DMS79 treated with DMSO at 0.1 percent for 48 hours (cell line): ENCODE measurements around the gene PSMD1.
A peak's percentile ranks its signal among the peaks of the same experiment; 100 is the strongest.
"Not testable (repeated sequence)": the region's sequence is repeated elsewhere in the genome, so short reads cannot be mapped to it uniquely, and the experiment has no call there.

Experiments
- DNase-seq: peaks from one replicate; lab custom pipeline; 2025; lab: John Stamatoyannopoulos, UW

PSMD1 gene

DNA sequence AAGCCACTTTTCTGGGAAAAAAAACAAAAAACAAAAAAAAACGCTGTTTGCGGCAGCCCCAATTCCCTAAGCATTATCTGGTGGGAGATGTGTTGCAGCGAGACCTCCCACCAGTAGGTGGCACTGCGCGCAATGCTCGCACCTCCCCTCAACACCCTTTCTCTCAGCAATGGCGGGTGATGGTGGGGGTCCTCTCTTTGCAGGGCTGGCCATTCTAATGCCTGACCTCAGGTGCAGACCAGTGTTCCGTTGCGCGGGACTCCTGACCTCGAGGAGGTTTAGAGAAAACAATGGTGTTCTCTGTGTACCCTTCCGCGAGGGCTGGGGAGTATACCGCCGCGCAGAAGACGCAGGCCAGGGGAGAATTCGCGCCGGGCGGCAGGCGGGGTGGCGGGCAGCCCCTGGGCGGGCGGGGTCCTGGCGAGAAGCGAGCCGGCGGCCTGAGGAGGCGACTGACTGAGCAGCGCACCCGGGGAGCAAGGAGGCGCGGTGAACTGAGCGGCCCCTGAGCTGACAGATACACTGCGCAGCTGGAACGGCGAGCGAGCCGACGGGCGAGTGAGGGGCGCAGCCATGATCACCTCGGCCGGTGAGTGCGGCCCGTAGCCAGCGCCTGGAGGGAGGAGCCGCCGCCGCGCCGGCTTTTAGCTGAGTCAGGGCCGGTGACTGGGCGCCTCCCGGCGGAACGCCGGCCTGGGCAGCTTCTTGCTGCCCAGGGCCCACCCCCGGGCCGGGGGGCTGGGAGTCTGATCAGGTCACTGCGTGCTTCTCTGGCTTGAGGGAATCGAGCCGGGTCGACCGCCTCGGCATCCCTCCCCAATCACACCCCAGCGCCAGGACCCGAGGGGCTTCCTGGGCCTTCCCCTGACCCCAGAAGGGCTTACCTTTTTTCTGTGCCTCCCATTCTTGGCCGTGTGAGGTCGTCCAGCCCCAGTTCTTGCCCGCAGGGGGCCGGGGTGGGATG lies at the start of gene PSMD1:
Gene PSMD1, plus strand, starts transcription at position 415 of the 964 bp plus-strand sequence. Its CDS starts 159 bp downstream, at position 574.
- peak; percentile 87 for DNase-seq

- DNase-seq = no peak
Measured at GRCh38 chr2:231007286-231008098, 49.2 kb upstream of the PSMD1 start.

- DNase-seq = no peak
Measured at GRCh38 chr2:231008131-231008530, 48.5 kb upstream of the PSMD1 start.

DNA sequence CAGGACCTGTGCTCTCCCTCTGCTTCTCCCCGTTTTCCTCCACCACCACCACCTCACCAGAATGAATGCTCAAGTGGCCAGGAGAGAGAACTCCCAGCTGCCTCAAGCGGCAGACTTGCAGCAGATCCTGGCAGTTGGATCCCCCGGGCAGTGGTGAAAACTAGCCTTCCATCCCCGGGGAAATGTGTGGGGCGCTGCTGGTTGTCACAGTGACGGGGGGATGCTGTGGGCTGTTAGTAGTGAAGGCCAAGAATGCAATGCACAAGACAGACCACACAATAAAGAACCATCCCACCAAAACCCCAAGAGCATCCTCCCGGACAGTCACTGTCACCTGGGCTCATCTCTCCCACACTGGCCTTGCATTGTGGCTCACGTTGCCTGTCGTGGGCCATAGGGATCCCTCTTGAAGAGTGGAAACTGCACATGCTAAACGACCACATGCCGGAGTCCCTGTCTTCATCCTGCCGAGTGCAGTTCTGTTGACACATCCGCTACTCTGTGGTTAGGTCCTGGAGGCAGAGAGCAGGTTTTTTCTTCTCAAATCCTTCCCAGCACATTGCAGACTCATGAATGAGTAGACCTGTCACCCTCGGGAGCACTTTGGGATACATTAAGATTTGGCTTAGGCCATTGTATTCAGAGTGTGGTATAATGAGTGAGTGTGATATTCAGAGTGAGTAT lies 47.3 kb upstream of the PSMD1 start:
- DNase-seq = peak; percentile 44

DNA sequence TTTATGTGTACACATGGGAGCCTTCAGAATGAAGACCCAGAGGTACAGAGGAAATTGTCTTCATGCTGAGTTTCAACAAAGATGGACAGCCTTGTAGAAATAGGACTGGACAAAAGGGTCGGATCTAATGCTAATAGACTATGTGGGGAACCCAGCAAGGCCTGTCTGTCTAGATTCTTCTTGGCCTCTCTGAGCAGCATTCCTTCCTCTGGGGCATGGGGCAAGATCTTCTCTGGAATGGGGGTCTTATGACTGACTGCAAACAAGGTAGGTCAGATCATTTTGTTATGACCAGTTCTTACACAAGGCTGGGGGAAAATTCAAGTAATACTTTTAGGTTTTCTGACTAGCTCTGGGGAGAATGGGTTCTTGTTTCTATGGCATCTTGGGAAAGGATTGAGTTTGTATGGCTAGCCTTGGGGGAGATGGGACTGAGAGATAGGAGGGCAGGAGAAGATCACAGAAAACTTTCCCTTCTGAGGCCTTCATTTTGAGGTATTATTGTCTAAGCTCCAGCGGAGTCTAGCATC lies 46.4 kb upstream of the PSMD1 start:
- DNase-seq = no peak

DNA sequence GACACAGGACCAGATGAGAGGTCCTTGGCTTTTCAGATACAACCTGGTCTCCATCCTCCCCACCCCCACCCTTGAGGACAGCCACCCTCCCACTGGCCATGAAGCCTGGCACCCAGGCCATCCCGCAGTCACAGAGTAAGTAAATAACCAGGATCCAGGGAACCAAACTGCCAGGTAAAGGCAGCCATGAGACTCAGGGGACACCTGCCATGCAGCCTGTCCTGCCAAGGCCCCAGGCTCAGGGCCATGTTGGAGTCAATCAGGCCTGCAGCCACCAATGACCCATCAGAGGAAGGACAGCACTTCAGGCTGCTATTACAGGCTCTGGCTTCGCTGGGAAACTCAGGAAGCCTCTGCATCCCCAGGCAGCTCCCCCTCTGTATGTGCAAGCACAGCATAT lies 45.1 kb upstream of the PSMD1 start:
- no peak for DNase-seq

- peak; percentile 22 for DNase-seq
Measured at GRCh38 chr2:231012463-231012862, 44.2 kb upstream of the PSMD1 start.

- no peak for DNase-seq
Measured at GRCh38 chr2:231013820-231014219, 42.8 kb upstream of the PSMD1 start.

DNA sequence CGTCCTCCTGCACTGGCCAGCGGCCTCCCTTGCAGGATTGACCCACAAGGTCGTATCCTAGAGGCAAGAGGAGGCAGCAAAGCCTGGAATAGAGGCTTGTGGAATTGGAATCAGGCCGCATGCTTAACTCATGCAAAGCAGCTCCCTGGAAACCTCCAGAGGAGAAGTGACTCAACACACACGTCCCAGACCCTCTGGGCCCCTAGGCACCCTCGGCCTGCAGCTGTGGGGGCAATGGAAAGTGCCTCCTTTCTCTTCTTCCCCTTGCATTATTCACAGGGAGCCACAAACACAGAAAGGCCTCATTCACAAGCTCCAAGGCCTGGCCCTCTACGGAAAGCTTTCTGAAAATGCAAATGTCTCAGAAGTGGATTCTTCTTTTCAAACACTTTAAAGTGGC lies 41.2 kb upstream of the PSMD1 start:
- DNase-seq = no peak

DNA sequence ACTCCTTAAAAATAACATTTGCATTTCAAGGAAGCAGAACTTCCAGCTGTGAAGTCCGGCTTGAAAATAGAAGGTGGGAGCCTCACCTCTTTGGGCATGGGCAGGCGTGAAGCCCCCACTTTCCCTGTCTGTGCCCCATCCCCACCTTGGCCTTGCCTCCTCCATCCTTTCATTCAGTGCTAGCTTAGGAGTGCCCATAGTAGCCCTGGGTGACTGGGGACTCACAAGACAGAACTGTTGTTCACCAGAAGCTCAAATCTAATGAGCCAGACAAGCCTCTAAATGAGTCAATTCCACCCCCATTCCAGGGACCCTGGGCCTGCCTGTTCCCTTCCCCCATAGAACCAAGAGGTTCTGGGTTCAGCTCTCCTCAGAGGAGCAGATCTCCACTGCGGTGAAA lies 40.7 kb upstream of the PSMD1 start:
- no peak for DNase-seq

GRCh38 chr2:231016566-231017230 lies 40.0 kb upstream of the PSMD1 start:
- DNase-seq = no peak

- no peak for DNase-seq
Measured at GRCh38 chr2:231017231-231017598, 39.5 kb upstream of the PSMD1 start.

DNA sequence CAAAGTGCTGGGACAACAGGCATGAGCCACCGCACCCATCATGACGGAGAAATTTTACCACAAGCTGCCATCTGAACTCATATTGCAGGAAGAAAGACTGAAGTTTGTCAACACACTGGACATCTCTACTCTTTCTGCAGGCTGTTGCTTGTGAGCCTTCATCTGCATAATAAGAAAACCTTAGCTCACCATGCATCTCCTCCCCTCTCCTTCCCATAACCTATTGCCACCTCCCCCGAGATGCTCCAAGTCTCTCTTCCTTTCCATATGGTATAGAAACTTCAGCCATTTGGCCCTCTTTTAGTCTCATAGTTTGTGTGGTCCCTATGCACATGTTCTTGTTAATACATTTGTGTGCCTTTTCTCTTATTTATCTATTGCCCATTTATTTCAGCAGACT lies 38.5 kb upstream of the PSMD1 start:
- no peak for DNase-seq

GRCh38 chr2:231025059-231025458 lies 31.6 kb upstream of the PSMD1 start:
- DNase-seq = not testable (repeated sequence)

DNA sequence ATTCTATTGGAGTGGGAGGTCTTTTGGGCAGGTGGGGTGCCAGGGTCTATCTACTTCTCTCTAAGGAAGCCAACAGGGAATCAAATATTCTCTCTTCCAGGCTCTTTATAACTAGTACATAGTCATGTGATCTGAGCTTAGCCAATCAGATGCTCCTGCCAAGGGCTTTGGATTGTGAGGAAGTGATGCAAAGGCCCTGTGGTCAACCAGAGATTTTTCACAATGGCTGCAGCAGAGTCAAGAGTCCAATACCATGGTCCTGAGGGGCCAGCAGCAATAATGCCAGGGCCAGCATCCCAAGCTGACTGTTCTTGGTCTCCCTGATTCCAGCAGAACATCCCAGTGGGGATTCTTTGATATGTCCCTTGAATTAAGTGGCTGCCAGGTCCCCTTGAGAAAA lies 27.8 kb upstream of the PSMD1 start:
- no peak for DNase-seq

GRCh38 chr2:231029563-231029962 lies 27.1 kb upstream of the PSMD1 start:
- no peak for DNase-seq

GRCh38 chr2:231030725-231031124 lies 25.9 kb upstream of the PSMD1 start:
- no peak for DNase-seq

DNA sequence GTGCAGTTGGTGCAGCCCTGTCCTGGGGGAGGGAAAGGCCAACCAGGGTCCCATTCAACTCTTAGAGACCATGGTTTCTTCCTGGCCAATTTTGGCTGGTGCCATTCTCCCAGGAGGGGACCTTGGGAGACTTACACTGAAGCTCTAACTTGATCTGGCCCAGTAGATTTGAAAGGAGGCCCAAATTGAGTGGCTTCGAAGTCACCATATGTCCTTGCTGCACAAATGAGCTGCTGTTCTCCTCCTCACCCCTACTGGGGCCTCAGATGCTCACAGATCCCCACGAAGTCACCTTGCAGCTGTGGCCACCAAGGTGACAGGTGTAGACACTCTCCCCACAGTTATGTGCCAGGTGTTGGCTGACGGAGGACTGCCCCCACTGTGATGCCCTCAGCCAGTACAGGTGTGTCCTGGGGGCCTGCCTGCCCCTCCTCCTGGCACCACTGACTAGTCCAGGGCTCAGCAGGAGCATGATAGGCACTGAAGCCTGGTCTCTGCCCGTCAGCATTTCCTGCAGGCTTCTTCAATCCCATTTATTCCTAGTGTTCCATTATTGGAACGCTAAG lies 24.0 kb upstream of the PSMD1 start:
- DNase-seq = no peak

DNA sequence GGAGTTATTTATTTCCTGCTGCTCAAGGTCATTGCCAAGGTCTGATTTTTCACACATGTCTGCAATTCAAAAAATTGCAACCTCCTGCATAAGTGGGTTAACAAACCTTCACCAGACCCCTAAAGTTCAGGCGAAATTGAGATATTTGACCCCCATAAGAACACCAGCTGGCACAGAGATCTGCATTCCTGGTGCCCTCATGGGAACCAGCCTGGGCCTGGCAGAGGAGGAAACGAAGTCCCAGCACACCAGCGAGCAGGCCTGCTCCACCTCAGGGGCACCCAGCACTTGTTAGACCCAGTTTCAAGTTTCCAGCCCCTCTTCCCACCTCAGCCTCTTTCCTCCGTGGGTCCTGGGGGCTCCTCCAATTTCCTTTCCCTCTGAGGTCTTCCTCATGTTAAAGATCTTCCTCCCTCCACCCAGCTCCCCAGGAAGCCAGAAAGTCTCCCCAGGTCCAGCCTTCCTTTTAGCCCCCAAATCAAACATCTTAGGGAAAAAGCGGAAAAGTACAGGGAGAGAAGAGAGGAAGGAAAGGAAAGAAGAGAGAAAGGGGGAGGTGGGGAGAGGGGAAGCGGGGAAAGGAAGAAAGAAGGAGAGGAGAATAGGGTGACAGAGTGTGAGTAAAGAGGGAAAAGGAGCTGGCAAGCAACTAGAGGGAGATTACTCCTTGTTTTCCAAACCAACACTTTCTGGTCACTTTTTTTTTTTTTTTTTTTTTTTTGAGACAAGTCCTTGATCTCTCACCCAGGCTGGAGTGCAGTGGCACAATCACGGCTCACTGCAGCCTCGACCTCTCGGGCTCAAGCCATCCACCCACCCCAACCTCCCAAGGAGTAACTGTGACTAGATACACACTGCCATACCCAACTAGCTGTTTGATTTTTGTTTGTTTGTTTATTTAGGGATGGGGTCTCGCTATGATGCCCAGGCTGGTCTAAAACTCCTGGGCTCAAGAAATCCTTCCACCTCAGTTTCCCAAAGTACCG lies 23.2 kb upstream of the PSMD1 start:
- DNase-seq = no peak

DNA sequence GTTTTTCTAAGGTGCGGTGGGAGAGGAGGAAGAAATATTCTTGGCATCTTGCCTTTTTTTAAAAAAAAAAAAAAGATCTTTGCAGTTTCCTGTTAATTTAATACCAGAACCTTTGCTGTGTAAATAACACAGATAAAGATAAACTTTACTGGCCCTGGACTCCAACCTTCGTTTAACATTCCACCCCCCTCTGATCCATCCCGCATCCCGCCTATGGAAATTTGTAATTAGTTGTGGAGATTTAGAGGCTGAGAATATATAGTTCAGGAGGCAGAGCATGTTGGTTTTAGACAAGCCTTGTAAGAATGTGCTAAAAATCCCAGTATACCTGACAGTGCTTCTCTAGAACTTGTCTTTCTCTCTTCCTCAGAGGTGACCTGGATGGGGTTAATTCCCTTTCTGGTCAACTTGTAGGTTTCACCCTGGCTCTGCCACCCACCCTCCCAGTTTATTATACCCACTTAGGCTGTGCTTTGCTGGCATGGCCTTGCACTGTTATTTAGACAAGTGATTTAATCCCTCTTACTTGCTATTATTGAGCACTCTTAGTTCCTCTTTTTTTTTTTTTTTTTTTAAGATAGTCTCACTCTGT lies 22.3 kb upstream of the PSMD1 start:
- DNase-seq = no peak
